GM19035 (cell line): ENCODE results near the gene RXRB.

Source experiments
- ATAC-seq: cut with Tn5 transposase; IDR thresholded peaks from one replicate; pipeline ENCODE4 v1.9.1; 2021; ENCODE audit not compliant: unreplicated experiment

RXRB gene

DNA sequence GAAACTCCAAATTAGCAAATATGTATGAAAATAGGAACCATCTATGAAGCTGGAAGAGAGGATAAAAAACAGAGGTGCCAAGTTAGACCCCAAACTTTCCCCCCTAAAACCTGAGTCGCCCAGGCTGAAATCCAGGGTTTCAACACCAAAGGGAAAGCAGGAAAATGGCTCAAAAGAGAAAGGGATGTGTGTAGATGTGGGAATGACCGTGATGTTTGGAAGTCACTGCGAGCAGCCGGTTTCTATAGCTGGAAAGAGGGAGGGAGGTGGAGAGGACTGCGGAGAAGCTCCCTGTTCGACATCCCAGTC, 12.3 kb upstream of the RXRB start:
- ATAC-seq = no peak

DNA sequence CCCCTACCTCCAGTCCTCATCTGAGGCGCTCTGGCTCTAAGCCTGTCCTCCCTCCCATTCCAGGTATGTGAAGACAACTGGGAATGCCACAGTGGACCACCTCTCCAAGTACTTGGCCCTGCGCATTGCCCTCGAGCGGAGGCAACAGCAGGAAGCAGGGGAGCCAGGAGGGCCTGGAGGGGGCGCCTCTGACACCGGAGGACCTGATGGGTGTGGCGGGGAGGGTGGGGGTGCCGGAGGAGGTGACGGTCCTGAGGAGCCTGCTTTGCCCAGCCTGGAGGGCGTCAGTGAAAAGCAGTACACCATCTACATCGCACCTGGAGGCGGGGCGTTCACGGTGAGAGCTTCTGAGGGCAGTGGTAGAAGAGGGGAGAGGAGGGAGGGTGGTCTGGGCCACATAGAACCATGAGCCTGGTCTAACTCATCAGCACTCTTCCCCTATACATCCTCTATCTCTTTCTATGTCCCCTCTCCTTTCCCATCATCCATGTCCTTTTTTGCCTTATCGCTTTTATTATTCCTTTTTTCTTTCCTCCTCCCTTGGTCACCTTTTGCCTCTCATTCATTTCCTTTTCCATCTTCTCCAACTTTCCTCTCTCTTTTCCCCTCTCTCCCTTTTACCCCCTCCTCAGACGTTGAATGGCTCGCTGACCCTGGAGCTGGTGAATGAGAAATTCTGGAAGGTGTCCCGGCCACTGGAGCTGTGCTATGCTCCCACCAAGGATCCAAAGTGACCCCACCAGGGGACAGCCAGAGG, 11.4 kb upstream of the RXRB start:
- no peak for ATAC-seq

DNA sequence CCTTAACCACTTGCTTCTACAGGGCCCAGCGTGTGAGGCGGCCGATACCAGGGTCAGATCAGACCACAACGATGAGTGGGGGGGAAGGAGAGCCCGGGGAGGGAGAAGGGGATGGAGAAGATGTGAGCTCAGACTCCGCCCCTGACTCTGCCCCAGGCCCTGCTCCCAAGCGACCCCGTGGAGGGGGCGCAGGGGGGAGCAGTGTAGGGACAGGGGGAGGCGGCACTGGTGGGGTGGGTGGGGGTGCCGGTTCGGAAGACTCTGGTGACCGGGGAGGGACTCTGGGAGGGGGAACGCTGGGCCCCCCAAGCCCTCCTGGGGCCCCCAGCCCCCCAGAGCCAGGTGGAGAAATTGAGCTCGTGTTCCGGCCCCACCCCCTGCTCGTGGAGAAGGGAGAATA, 10.7 kb upstream of the RXRB start:
- no peak for ATAC-seq

DNA sequence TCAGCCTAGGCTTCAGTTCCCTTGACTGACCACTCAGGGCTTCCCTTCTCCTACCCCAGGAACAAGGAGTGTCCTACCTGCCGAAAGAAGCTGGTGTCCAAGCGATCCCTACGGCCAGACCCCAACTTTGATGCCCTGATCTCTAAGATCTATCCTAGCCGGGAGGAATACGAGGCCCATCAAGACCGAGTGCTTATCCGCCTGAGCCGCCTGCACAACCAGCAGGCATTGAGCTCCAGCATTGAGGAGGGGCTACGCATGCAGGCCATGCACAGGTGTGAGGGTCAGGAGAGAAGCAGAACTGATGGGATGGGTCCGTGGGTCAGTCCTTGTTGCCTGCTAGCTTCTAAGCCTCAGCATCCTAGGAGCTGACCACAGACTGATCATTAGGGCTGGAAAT, 9.4 kb upstream of the RXRB start:
- ATAC-seq = no peak

DNA sequence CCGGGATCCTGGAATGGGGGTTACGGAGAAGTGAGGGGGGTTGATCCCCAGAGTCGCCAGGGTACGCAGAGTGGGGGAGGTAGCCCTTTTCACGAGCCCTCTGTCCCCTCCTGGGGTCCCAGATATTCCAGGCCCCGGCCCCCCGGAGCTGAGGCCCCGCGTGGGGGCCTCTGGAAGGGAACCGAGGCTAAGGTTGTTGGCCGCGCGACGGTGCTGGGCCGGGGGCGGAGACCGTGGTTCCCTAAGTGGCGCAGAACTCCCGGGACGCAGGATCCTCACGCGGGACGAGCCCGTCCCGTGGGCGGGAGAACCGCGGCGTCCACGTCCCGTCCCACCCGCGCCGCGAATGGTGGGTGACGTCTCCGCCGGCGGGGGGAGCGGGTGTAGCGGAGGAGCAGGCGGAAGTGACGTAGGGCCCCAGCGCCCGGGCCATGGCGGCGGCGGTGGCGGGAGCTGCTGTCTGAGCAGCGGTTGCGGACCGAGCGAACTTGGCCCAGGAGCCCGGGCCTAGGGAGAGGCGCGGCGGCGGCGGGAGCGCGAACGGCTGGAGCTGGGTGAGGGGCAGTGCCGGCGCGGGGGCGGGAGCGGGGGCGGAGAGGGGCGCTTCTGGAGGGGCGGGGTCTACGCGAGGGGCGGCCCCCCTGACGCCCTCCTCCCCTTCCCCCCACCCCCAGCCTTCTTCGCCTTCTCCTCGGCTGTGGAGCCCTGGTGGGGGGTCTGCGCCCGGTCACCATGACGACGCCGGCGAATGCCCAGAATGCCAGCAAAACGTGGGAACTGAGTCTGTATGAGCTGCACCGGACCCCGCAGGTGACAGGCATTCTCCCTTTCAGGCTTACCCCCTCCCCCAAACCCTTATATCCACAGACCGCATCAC, 7.9 kb upstream of the RXRB start, which contains the start of gene RING1:
TSS of gene RING1 (plus strand) at position 410 of the 877 bp plus-strand sequence. CDS start at position 733, 323 bp downstream.
- ATAC-seq = peak; percentile 47

DNA sequence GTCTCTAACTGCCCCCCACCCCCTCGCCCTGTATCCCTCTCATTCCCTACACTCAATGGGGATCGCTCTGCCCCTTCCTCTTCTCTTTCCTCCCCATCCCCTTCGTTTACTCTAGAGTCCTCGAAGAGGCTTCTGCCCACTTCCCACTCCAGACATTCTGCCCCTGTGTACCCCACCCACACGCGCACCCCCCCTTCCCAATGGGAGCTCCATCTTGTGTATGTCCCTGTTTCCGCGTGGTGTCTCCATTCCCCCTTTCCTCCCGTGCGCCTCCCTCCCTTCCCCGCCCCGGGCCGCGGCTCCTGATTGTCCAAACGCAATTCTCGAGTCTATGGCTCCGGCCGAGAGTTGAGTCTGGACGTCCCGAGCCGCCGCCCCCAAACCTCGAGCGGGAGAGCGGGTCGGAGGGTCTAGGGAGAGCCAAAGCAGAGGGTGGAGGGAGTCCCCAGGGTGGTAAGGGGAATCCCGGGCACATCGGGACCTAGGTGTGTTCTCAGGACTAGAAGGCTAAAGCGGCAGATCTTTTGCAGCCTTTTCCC, 7.2 kb upstream of the RXRB start:
- ATAC-seq = no peak

DNA sequence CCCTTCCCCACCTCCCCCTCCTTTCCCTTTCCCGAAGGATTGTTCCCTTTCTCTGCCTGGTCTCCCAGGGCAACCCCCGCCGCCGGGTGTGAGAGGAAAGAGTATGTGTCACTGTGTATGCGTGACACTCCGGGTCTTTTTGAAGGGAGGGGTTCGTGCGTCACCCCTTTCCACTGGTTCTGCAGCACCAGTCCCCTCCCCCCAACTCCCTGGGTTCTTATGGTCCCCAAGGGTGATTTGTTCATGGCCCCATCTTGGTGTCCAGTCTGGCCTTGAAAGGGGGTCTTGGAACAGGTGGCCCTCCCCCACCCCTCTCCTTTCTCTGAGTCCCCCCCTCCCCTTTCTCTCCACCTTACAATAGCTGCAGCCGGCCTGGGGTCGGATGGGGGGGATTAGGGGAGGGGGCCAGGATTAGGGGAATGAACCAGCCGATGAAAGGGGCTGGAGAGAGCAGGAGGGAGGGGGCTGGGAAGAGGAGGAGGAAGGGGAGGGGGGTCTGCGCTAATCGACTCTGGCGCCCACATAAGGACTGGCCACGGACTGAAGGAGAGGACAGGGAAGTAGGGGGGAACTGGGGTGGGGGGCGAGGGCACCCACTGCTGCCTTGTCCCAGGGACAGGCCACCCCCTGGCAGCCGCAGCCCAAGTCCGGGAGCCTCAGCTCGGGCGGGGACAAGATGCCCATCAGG, 6.5 kb upstream of the RXRB start:
- ATAC-seq = no peak

DNA sequence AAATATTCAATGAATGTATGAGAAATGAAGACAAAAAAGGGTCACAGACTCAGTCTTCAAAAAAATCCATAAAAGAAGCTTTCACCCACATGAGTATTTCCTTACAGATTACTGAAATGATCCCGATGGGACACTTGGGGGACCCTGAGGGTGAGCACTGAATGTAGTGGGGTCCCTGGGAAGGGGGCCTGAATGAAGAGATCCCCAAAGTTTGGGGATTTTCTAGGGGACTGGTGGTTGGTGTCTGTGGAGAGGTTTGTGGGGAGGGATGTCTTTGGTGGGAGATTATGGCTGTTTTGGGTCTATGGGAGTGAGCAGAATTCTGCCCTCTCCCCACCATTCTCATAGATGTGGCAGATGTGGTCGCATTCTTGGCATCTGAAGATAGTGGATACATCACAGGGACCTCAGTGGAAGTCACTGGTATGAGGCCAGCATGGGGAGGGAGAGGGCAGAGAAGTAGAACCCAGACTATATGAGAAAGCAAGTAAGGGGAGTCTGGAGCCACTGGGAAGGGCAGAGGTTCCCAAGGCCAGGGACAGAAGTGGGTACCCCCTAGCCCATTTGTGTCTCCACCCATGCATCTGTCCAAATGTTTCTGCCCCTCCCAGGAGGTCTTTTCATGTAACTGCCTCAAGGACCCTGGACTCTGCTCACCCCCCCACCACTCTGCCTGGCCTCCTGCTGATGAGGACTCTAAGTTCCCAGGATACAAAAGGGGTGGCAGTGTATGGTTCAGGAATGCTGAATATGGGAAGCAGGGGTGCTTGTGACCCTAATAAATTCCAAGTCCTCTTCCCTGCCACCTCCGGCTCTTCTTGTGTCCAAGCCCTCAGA, 5.8 kb upstream of the RXRB start:
- ATAC-seq = no peak

DNA sequence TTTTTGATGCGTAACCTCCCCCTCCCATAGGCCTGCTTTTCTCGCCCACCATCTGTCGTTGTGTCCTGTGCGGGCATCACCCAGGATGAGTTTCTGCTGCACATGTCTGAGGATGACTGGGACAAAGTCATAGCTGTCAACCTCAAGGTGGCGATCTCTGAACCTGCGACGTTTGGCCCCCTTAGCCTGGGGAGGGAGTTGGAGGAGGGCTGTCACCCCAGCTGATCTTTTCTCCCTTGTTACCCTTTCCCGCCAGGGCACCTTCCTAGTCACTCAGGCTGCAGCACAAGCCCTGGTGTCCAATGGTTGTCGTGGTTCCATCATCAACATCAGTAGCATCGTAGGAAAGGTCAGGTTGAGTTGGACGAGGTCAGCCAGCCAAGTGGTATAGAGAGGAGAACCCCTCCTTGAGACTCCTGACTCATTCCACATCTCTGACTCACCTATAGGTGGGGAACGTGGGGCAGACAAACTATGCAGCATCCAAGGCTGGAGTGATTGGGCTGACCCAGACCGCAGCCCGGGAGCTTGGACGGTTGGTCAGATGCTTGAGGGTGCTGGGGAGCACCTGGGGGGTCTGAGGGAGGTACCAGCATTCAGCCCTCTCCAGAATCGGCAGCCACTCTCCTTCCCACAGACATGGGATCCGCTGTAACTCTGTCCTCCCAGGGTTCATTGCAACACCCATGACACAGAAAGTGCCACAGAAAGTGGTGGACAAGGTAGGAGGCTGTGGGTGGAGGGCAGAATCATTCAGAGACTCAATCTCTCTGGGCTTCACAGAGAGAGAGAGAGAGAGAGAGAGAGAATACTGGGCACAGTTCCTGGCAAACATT, 4.9 kb upstream of the RXRB start:
- no peak for ATAC-seq

DNA sequence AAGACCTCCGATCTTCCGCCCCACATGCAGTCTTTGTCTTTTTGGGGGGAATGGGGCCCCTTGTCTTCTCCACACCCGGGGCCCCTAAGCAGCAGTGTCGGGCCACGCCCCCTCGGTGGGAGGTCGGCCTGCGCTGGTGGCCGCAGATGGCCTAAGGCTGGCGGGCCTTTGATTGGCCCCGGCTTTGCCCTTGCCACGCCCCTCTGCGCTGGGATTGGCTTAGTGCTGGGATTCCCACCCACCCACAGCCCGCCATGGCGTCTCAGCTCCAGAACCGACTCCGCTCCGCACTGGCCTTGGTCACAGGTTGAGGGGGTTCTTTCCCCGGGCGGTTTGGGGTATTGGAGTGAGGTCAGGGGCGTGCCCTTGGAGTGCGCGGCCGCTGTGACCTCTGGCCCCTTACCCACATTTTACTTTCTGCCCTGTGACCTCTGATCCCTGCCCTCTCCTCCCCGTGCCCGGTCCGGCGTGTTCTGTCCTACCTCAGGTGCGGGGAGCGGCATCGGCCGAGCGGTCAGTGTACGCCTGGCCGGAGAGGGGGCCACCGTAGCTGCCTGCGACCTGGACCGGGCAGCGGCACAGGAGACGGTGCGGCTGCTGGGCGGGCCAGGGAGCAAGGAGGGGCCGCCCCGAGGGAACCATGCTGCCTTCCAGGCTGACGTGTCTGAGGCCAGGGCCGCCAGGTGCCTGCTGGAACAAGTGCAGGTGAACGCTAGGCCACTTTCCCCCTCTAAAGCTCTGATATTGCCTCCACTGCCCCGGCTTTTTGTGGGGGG, 4.1 kb upstream of the RXRB start, which contains the start of gene HSD17B8:
TSS of gene HSD17B8 (plus strand) at position 241 of the 776 bp plus-strand sequence. CDS start at position 255, 14 bp downstream.
- peak; percentile 42 for ATAC-seq

DNA sequence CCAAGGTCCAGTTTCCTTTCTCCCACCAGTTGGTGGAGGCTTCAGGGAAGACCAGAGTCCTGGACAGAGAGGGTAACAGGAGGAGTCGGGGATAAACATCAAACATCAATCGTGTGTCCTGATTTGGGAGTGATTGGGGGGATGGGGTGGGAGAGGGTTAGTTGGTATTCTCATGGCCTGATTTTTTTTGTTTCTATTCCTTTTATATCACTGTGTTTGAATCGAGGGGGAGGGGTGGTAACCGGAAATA, 3.6 kb upstream of the RXRB start:
- no peak for ATAC-seq

DNA sequence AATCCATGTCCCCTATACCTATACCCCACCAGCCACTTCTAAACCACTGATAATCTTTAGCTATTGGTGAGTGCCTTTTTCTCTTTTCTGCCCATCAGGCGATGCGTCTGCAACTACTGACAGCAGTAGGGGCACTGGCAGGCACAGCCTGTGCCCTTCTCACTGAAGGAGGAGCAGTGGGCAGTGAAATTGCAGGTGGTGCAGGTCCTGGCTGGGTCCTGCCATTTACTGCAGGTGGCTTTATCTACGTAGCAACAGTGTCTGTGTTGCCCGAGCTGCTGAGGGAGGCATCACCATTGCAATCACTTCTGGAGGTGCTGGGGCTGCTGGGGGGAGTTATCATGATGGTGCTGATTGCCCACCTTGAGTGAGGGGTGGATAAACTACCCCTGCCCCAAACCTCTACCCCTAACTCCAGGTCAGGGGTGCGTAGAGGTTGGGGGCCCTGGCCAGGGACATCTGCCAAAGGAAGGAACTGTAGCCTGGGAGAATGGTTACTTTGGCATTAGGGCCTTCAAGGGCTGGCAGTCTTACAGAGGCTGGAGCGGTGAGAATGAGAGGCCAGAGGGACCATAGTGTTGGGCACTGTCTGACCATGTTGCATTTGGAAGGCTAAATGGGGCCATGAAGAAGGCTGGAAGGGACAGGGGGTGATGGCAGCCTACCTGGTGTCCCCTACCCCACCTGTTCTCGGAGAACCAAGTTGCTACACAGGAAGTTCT, 3.1 kb upstream of the RXRB start:
- no peak for ATAC-seq

DNA sequence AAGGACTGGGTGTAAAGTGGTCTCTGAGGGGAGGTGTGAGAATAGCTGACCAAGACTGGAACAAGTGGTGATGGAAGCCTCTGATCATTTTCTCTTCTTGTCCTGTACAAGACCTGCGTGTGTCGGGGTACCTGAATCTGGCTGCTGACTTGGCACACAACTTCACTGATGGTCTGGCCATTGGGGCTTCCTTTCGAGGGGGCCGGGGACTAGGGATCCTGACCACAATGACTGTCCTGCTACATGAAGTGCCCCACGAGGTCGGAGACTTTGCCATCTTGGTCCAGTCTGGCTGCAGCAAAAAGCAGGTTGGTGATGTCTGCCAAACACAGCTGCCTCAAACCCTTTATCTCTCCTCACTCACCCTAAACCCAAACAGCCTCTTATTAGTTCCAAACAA, 2.3 kb upstream of the RXRB start:
- ATAC-seq = no peak

DNA sequence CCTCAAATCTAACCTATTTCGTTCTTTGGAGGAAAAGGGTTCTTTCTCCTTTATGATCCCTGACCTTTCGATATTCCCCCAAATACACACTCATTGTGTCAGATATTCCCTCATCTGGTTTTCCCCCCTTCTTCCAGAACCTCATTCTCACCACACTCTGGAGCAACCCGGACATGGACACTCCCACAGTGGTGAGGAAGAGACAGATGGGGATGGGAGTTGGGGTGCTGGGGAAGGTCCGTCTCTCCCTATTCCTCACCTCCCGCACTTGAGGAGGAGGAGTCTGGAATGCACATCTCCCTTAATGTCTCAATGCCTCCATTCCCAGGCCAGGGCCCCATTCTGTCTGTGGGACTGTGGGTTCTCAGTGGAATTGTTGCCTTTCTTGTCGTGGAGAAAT, 1.5 kb upstream of the RXRB start:
- ATAC-seq = no peak

DNA sequence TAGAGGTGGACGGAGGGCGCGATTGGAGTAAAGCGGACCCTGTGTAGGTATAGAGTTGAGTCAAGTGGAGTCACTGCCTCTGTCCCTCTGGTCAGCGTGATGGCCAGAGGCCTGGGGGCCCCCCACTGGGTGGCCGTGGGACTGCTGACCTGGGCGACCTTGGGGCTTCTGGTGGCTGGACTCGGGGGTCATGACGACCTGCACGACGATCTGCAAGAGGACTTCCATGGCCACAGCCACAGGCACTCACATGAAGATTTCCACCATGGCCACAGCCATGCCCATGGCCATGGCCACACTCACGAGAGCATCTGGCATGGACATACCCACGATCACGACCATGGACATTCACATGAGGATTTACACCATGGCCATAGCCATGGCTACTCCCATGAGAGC, 681 bp upstream of the RXRB start:
- no peak for ATAC-seq

DNA sequence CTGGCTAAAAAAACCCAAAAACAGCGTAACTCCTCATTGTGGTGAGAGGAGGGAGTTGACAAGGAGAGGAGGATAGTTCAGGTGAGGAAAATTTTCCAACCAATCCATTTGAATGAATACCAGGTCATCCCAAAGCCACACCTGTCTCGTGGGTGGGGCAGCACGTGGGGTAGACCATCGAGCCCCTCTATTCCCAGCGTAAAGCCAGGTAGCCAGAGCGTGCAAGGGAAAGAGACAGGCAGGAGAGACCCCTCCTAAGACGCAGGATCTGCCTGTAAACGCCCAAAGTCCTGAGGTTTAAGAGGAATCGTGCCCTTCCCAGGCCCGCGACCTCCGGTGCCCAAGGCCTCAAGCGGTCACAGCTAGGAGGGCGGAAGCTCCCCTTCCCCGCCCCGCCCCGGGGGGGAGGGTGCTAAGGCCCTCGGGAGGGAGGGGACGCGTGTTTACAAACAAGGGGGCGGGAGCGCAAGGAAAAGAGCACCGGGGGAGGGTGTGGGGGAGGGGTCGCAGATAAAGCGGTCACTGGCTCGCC, 712 bp downstream of the RXRB start:
- peak; percentile 30 for ATAC-seq

DNA sequence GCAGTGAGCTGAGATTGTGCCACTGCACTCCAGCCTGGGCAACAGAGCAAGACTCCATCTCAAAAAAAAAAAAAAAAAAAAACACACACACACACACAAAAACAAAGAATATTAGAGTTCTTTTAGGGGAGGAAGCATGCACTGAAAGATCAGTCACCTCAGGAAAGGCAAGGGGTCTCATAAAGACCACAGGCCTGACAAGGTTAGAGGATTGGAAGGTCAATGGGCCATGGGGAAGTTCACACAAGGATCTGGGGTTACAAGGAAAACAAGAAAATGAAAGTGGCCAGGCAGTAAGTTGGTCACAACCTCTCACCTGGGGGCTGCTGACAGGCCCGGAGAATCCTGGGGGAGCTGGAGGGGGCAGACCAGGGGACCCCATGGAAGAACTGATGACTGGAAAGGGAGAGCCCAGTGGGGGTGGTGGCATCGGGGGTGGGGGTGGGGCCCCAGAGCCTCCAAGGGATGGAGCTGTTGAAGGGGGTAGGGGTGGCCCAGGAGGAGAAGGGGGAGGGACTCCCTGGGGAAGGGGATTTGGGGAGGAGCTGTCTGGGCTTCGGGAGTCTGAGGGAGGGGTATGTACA, 1.5 kb downstream of the RXRB start:
- ATAC-seq = no peak
